Omental fat pad (tissue), 4 donors: ENCODE measurements around the gene TBL1Y. TPM values are rescaled to one million over a fixed set of nuclear protein-coding genes. Genes with fewer than 3 reads are reported as not detected.
"Not testable (repeated sequence)": the region's sequence is repeated elsewhere in the genome, so short reads cannot be mapped to it uniquely, and the experiment has no call there.

Experiments used
- ATAC-seq: fragments of 150-250 bp; one replicate; pipeline ENCODE4 v1.9.1; 2016; ENCODE audit warnings: mild to moderate bottlenecking, moderate library complexity; ENCODE audit not compliant: low FRiP score
- DNase-seq: peaks from one replicate; pipeline ENCODE4 v3.0.0-alpha.2; 2019; ENCODE audit warnings: low spot score
- total RNA-seq, 4 donors: library from RNA; depleted of rRNA; stranded (reverse); fragments of >200 nt; gene quantifications; one replicate each; pipeline ENCODE4 v1.1.0, GENCODE V29; 2016
- TF ChIP-seq, protein P1 (sequence below), 3 donors: fragments of 450-650 bp; IDR thresholded peaks; one replicate each; pipeline ENCODE4 v1.5.1; 2016 to 2017; ENCODE audit warnings: antibody characterized with exemption in 3 of 3, mild to moderate bottlenecking in 3 of 3, moderate library complexity in 2 of 3

The TBL1Y gene
- total RNA-seq, 4 donors from 2014 or later: 0.96 to 1.6 TPM; not detected in 2

DNA sequence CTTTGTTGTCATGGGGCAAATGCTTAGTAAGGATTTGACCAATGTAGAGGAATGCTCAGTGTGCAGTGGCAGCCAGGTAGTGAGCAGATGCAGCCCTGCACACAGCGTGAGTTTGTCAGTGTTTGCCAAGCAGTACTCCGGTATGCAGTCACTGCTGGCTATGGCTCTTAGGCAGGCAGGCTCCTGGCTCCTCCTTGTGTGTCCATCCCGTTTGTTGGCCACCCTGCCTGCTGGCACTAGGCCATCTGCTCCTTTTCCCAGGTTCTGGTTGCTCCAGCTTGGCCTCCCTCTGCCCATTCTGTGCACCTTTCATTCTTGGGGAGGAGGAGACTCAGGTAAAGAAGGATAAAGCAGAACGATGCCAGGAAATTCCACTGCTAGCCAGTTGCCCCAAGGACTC is 106.0 kb downstream of the TBL1Y start:
- DNase-seq (no peak), ATAC-seq (no peak)
- TF ChIP-seq, protein P1, sequence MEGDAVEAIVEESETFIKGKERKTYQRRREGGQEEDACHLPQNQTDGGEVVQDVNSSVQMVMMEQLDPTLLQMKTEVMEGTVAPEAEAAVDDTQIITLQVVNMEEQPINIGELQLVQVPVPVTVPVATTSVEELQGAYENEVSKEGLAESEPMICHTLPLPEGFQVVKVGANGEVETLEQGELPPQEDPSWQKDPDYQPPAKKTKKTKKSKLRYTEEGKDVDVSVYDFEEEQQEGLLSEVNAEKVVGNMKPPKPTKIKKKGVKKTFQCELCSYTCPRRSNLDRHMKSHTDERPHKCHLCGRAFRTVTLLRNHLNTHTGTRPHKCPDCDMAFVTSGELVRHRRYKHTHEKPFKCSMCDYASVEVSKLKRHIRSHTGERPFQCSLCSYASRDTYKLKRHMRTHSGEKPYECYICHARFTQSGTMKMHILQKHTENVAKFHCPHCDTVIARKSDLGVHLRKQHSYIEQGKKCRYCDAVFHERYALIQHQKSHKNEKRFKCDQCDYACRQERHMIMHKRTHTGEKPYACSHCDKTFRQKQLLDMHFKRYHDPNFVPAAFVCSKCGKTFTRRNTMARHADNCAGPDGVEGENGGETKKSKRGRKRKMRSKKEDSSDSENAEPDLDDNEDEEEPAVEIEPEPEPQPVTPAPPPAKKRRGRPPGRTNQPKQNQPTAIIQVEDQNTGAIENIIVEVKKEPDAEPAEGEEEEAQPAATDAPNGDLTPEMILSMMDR (IDR thresholded peaks at IDR 0.05): no peak

DNA sequence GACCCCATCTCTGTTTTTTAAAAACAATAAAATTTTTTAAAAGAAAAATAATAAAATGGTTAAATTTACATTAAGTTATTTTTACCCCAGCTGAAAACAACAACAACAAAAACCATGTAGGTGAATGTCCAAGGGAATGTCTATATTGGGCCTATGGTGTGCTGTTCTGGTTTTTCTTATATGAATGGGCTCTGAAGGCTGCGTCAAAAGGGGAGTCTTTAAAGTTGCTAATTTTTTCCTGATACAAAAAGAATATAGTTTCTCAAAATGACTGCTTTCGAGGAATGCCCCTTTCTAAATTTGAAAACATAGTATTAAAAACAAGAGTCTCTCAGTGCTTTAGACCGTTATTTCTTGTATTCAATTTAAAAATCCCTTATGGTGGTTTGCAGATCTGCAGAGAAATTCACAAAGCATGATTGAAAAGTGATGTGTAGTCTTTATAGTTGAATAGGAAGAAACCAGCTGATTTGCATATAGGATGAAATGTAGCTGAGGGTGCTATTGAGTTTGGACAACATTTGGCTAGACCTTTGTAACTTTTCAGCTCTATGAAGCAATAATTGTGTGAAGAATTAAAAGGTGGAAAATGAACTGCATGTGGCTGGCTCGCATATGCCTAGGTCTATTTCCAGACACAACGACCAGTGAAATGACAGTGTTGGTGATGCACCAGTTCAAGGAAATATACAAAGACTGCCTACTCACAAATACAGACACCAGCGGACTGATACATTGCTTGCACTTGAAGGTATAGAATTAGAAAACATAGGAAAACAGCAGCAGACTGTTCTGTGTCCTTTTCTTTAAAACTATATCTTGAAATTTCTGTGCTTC is 107.0 kb downstream of the TBL1Y start:
- no peak for ATAC-seq
- DNase-seq: no peak
- TF ChIP-seq, protein P1 (IDR thresholded peaks at IDR 0.05): no peak

DNA sequence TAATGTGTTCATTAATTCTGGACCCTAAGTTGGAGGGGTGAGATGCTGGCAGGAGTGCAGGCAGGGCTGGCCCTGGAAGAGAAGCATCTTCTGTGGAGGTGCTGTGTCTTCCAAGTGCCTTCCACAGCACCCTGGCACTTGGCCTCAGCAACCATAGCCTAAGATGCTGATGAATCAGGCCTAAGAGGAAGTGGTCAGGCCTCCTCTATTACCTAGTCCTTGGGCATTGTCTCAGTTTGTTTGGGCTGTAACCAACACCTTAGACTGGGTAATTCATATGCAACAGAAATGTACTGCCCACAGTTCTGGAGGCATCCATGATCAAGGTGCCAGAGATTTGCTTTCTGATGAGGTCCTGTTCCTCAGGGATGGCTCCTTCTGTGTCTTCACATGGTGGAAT is 128.5 kb downstream of the TBL1Y start:
- TF ChIP-seq, protein P1 (IDR thresholded peaks at IDR 0.05): no peak
- ATAC-seq (no peak), DNase-seq (no peak)

DNA sequence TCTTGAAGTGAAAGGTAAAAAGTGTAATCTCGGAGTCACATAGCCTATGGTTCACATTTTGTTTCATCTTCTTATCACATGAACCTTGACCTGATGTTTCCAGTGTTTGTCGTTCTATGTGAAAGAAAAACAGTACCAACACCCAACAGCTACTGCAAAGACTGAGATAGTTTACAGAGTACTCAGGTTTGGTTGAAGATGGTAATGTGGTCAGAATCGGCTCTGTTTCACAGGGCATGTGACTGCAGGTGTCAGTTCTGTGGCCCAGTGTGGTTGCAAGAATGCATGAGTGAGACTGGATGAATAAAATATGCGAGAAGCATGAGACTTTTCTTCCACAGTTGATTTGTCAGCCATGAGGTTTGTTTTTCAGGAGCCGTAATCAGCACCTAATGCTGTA is 130.2 kb downstream of the TBL1Y start:
- TF ChIP-seq, protein P1 (IDR thresholded peaks at IDR 0.05): no peak
- DNase-seq (no peak), ATAC-seq (no peak)

DNA sequence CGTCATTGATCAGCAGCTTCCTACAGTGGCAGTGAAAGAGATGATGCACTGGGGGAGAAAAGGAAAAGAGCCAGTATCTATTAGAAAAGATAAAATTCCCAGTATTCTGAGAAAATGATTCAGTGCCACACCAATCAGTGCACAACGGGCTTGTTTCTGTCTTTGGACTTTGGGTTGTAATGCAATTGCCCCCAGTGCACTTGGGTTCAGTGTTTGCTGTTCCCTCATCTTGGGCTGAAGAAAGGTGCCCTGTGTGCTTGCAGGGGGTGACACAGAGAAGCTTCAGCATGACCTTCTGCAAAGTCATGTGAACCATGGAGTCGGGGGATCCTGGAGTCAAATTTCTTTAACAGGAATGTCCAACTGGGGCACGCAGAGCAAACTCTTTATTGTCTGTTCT is 131.5 kb downstream of the TBL1Y start:
- TF ChIP-seq, protein P1 (IDR thresholded peaks at IDR 0.05): no peak
- ATAC-seq (no peak), DNase-seq (no peak)

DNA sequence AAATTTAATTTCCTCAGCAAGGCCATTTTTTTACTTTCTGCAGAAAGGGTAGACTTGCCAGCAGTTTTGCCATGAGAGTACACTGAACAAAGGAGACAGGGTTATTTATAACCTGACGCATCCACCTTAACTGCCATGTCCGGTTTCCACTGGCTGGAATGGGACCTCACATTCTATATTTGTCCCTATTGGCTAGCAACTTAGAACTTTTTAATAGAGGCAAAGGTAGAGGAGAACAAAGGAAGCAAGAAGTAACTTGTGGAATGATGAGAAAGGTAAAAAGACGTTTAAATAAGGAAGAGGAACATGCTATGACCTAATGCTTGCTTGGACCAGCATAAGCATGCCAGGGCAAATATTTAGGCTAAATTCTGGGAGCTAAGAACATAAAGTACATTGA is 142.0 kb downstream of the TBL1Y start:
- DNase-seq, ATAC-seq: not testable (repeated sequence)

DNA sequence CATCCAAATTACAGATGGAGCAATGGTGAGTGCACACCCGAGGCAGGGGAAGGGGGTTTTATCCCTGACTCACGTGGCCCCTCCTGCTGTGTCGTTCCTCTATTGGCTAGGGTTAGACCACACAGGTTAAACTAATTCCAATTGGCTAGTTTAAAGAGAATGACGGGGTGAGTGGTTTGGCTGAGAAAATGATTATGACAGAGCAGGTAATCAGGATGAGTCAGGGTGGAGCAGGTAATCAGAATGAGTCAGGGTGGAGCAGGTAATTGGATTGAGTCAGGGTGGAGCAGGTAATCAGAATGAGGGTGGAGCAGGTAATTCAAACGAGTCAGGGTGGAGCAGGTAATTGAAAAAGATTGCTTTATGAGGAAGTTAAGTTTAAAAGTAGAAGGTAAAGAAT is 146.4 kb downstream of the TBL1Y start:
- ATAC-seq (no peak), DNase-seq (no peak)
- TF ChIP-seq, protein P1 (IDR thresholded peaks at IDR 0.05): no peak
